Measurements from ENCODE around the gene UBR4. TPM values are rescaled to one million over a fixed set of nuclear protein-coding genes. Genes with fewer than 3 reads are reported as not detected.

UBR4 gene
- total and polyA plus RNA-seq, 2 of the 8 experiments (the other 6 are each of a cell fraction or from before 2014, with no cell fraction given), result 139 to 152 TPM

DNA sequence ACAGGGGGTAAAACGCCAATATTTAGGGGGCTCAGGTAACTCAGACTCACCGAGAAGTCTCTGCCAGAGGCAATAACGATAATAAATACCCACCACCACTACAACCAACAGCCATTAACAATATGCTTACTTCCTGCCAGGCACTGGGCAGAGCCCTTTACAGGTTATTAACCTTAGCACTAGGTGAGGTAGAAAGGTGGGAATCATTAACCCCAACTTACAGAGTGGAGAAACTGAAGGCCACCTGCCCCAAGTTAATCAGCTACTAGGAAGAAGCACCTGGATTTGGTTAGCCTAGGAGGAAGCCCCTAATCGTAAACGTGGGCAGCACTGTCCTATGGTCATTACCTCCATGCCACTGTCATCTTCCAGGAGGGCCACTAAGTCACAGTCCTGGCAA lies 110.0 kb downstream of the UBR4 start:
- ChIA-PET CTCF (ENCODE audit: partially characterized antibody) (interaction anchor here (1.4 kb wide), 1 partner anchor 24 kb away, joined by 3 read pairs; no protein-coding TSS in a partner anchor), POLR2A (ENCODE audit: partially characterized antibody) (no interaction called here)
- Histone ChIP-seq H3K23ac (ENCODE audit: insufficient read length) (no peak overlapping the region), H3K23me2 (ENCODE audit: low read depth, low read length) (no peaks in the 10 kb centered on the region), H3K4me3 (ENCODE audit: extremely low read depth in 1 of 4, insufficient read depth in 2 of 4, low read depth in 3 of 4, low read length in 4 of 4) (no peak overlapping the region), H3K4ac (replicated peaks; ENCODE audit: insufficient read length, low read depth, low read length) (no peak overlapping the region), H4K5ac (ENCODE audit: insufficient read length, low read depth, low read length) (no peak overlapping the region), H3K9ac (replicated peaks in 1 of 4; ENCODE audit: extremely low read depth in 1 of 4, low read depth in 3 of 4, low read length in 3 of 4) (no peak overlapping the region), H3K27ac (ENCODE audit: low read depth, low read length) (no peak overlapping the region), H3K27me3 (replicated peaks in 1 of 4; ENCODE audit: control insufficient read depth in 3 of 4, extremely low read depth in 1 of 4, insufficient read depth in 3 of 4, low read length in 3 of 4) (no peaks in the 10 kb centered on the region; a peak in 1 of 7 replicates), H3K18ac (ENCODE audit: extremely low read depth, low read length) (no peak overlapping the region), H2BK20ac (ENCODE audit: low read length) (no peak overlapping the region), H3K9me3 (ENCODE audit: insufficient read depth in 2 of 2, low read depth in 1 of 2, low read length in 1 of 2) (no peaks in the 10 kb centered on the region), H3K36me3 (ENCODE audit: control insufficient read depth in 2 of 4, insufficient read depth in 4 of 4, low read length in 3 of 4) (peaks cover 66 to 89% (median 87%) of the 10 kb centered on the region in 4 experiments), H2BK12ac (ENCODE audit: low read depth, low read length) (no peak overlapping the region), H2AK5ac (ENCODE audit: low read depth, low read length) (no peak overlapping the region), H2BK15ac (ENCODE audit: low read length) (no peak overlapping the region), H4K20me1 (replicated peaks in 1 of 2; ENCODE audit: control insufficient read depth in 1 of 2, insufficient read depth in 2 of 2, low read length in 2 of 2) (peaks cover 4 to 6% of the 10 kb centered on the region in 2 experiments), H3K4me1 (replicated peaks in 1 of 4; ENCODE audit: control insufficient read depth in 3 of 4, insufficient read depth in 4 of 4, low read length in 3 of 4) (no peaks in the 10 kb centered on the region), H3K79me1 (ENCODE audit: low read depth, low read length) (no peaks in the 10 kb centered on the region), H3K56ac (replicated peaks; ENCODE audit: insufficient read length, low read depth, low read length) (no peak overlapping the region), H2BK120ac (replicated peaks; ENCODE audit: low read depth, low read length) (no peak overlapping the region), H4K91ac (replicated peaks; ENCODE audit: insufficient read length, low read length) (no peak overlapping the region), H3K4me2 (ENCODE audit: insufficient read depth in 1 of 2, low read depth in 2 of 2, low read length in 2 of 2) (no peak overlapping the region), H3K79me2 (ENCODE audit: control insufficient read depth in 1 of 2, insufficient read depth in 2 of 2, low read length in 2 of 2) (no peaks in the 10 kb centered on the region), H4K8ac (ENCODE audit: extremely low read depth, insufficient read depth, low read length) (no peak overlapping the region), H2BK5ac (ENCODE audit: low read depth, low read length) (no peak overlapping the region), H3K14ac (ENCODE audit: insufficient read length) (no peak overlapping the region), H2AFZ (ENCODE audit: low read length) (no peak overlapping the region)
- 95% methylated on average over 5 of the region's 5 CpGs; no CpG with 5 or more reads in 1 of the 2 experiments for WGBS, 2 experiments (ENCODE audit: extremely low coverage in 1 of 2, insufficient coverage in 1 of 2, insufficient read length in 1 of 2, insufficient replicate concordance in 2 of 2, low coverage in 1 of 2, low lambda C conversion rate in 2 of 2, missing lambda C conversion rate in 1 of 2)
- FAIRE-seq (no peak), DNase-seq (ENCODE audit: low read depth in 1 of 2, low spot score in 2 of 2) (no peak)
- TF ChIP-seq HDAC6 (IDR thresholded peaks at IDR 0.05; ENCODE audit: low read depth, low read length), result no peak
- TF ChIP-seq, protein P1, sequence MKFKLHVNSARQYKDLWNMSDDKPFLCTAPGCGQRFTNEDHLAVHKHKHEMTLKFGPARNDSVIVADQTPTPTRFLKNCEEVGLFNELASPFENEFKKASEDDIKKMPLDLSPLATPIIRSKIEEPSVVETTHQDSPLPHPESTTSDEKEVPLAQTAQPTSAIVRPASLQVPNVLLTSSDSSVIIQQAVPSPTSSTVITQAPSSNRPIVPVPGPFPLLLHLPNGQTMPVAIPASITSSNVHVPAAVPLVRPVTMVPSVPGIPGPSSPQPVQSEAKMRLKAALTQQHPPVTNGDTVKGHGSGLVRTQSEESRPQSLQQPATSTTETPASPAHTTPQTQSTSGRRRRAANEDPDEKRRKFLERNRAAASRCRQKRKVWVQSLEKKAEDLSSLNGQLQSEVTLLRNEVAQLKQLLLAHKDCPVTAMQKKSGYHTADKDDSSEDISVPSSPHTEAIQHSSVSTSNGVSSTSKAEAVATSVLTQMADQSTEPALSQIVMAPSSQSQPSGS (IDR thresholded peaks at IDR 0.05; ENCODE audit: low read length), result no peak
- TF ChIP-seq RXRA (IDR thresholded peaks at IDR 0.05; ENCODE audit: insufficient read depth, low read depth, low read length), result no peak
- no peak for TF ChIP-seq NANOG (IDR thresholded peaks at IDR 0.05; ENCODE audit: insufficient read depth, low read depth, low read length, poor library complexity, severe bottlenecking)
- no peak for TF ChIP-seq BRCA1 (IDR thresholded peaks at IDR 0.05; ENCODE audit: low read depth, low read length)
- TF ChIP-seq EGR1 (IDR thresholded peaks at IDR 0.05; ENCODE audit: borderline replicate concordance, low read depth, low read length), result no peak
- TF ChIP-seq POU5F1 (IDR thresholded peaks at IDR 0.05; ENCODE audit: low read depth, low read length), result no peak
- no peak for TF ChIP-seq CTCF (IDR thresholded peaks at IDR 0.05; ENCODE audit: control extremely low read depth in 1 of 3, insufficient read depth in 1 of 3, low read depth in 1 of 3, low read length in 3 of 3)
- TF ChIP-seq KDM5A (IDR thresholded peaks at IDR 0.05; ENCODE audit: low read length), result no peak
- no peak for TF ChIP-seq TBP (IDR thresholded peaks at IDR 0.05; ENCODE audit: low read depth, low read length)
